Pancreas (tissue), 10 donors: Measurements from ENCODE around the gene MTRFR. TPM values are rescaled to one million over a fixed set of nuclear protein-coding genes. Genes with fewer than 3 reads are reported as not detected.

Experiments
- ATAC-seq, 4 donors: fragments of 200-7000 bp; cut with Tn5 transposase; one replicate each; pipeline versions ENCODE4 v1.8.0 to v1.9.1; 2020; ENCODE audit warnings: mild to moderate bottlenecking in 4 of 4, moderate library complexity in 4 of 4
- DNase-seq, 6 donors: peaks; one replicate each; pipeline ENCODE4 v3.0.0-alpha.2; 2020
- FAIRE-seq: peaks from 2 replicates; lab custom pipeline; 2012; peaks lifted over from hg19 to GRCh38; lab: Jason Lieb, UNC
- H3K27ac ChIP-seq, 4 donors: fragments of 200-600 bp; sonication (generic); 1 replicate in 3 of 4; 2 replicates in 1 of 4; pipeline versions ENCODE4 v1.5.0 to v1.8.0; 2020
- H3K27me3 ChIP-seq, 4 donors: fragments of 200-600 bp; one replicate each; pipeline ENCODE4 v1.8.0; 2021
- H3K36me3 ChIP-seq, 3 donors: fragments of 200-600 bp; sonication (generic) in 1 of 3; one replicate each; pipeline versions ENCODE4 v1.5.0 to v1.8.0; 2020 to 2021
- H3K4me1 ChIP-seq, 3 donors: fragments of 200-600 bp; one replicate each; pipeline ENCODE4 v1.8.0; 2021
- H3K4me3 ChIP-seq, 4 donors: fragments of 200-600 bp; sonication (generic) in 2 of 4; one replicate each; pipeline versions ENCODE4 v1.5.0 to v1.8.0; 2020 to 2021
- H3K9me3 ChIP-seq, 4 donors: fragments of 200-600 bp; one replicate each; pipeline ENCODE4 v1.8.0; 2021
- whole genome bisulfite sequencing, 2 donors: extraction: QIAGEN DNeasy Blood & Tissue Kit; methylation state at CpG; one replicate each; pipeline ENCODE4 v1.1.7; 2013; 5-methylcytosine and 5-hydroxymethylcytosine counted together
- intact Hi-C, 3 donors: fragments of 100-400 bp; cut with DNase I; formaldehyde crosslinking; loops; one replicate each; pipeline versions ENCODE4 v1.11.1 to v1.14.2; 2022
- polyA plus RNA-seq, 2 donors: library from polyadenylated mRNA; stranded (reverse); fragments of 200-250 nt; gene quantifications; one replicate each; pipeline ENCODE4 v1.2.3, GENCODE V29; 2013
- total RNA-seq, 6 donors: library from RNA; stranded (reverse); fragmentation: NEBNext Ultra II Directional in 4 of 6; extraction: Animal tissue kit (Norgen Biotek cat#: 25700) in 4 of 6; gene quantifications; one replicate each; pipeline versions ENCODE4 v1.2.1 to v1.2.4, GENCODE V29; 2021 to 2023
- TF ChIP-seq, protein P1 (sequence below), 4 donors: fragments of 200-600 bp; sonication (generic) in 3 of 4; IDR thresholded peaks; one replicate each; pipeline versions ENCODE4 v1.5.0 to v1.8.0; 2021; ENCODE audit warnings: antibody characterized with exemption in 4 of 4
- donor health status: healthy with polysubstance abuse.
- donor health status: DM: no; HTN: no; CAD: no; lungs with moderate emphysema.
- donor health status: DM: no; HTN: no; CAD: no.
- donor health status: control.
- donor health status: control.
- donor health status: Bipolar disorder and iron deficiency.
- donor health status: DM: yes; HTN: yes; CAD: no.
- donor health status: DM: no; HTN: no; CAD: no.
- donor health status: DM: no; HTN: no; CAD: no.
- donor health status: DM: yes; HTN: yes; CAD: no.

MTRFR gene
- total and polyA plus RNA-seq, 8 donors: 2.9 to 8.4 (median 4.4) TPM

DNA sequence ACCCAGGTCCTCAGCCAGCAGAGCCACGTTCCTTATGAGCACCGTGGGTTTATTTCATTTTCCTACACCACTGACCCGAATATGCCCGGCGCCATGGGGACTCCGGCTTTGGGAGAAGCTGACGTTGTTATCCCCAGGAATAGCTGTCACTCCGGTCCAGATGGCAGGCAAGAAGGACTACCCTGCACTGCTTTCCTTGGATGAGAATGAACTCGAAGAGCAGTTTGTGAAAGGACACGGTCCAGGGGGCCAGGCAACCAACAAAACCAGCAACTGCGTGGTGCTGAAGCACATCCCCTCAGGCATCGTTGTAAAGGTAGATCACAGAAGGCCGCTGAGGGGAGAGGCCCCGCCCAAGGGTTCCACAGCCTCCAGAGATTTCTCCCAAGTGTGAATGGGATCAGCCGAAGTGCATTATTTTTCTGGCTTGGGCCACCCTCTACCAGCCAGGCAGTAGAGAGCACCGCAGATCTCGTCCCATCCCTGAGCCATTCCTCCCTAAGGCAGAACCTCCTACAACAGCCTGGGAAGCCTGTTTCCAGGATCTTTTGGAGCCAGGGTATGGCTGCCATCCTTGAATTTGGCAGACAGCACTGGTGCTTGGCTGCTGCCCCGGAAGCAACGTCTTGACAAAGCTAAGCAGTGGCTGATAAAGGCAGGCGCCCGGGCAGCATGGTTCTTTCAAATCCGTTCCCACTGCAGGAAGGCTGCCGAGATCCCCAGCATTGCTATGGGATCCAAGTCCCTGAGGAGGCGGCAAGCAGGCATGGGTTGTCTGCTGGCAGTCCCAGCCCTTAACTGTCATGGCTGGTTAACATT, 20.6 kb downstream of the MTRFR start:
- peaks cover 0 to 16% (median 4%) of the 10 kb centered on the region in 3 donors for H3K4me1 ChIP-seq
- 72 to 76% methylated on average over 24 of the region's 24 CpGs for WGBS, 2 donors
- peaks cover 0 to 29% (median 12%) of the 10 kb centered on the region in 3 donors for H3K36me3 ChIP-seq

DNA sequence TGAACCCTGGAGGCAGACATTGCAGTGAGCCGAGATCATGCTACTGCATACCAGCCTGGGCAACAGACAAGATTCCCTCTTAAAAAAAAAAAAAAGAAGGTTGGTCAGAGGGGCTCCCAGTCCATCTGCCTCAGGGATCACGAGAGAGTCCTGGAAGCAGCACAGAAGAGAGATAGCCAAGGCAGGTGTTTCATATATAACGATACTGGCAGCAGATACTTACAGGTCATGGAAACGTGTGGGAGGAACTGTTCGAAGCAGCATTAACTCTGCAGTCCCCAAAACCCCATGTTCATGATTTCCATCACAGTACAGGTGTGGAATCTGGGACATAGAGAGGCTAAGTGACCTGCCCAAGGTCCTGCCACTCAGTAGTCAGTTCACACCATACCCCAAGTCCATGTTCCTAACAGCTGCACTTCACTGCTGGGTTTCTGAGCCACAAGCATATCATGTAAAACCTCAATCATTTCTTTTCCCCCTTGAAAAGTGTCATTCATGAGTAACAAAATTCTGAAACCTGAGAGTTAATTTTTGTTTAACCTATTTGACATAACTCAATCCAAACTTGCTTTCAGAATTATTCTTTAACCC, 21.7 kb downstream of the MTRFR start:
- Histone ChIP-seq H3K9me3 (no peaks in the 10 kb centered on the region), H3K27ac (no peak overlapping the region), H3K4me1 (peaks cover 0 to 16% (median 4%) of the 10 kb centered on the region in 3 donors), H3K36me3 (peaks cover 0 to 29% (median 12%) of the 10 kb centered on the region in 3 donors), H3K4me3 (no peak overlapping the region), H3K27me3 (no peaks in the 10 kb centered on the region)
- intact Hi-C loops: no loop called here
- TF ChIP-seq, protein P1, sequence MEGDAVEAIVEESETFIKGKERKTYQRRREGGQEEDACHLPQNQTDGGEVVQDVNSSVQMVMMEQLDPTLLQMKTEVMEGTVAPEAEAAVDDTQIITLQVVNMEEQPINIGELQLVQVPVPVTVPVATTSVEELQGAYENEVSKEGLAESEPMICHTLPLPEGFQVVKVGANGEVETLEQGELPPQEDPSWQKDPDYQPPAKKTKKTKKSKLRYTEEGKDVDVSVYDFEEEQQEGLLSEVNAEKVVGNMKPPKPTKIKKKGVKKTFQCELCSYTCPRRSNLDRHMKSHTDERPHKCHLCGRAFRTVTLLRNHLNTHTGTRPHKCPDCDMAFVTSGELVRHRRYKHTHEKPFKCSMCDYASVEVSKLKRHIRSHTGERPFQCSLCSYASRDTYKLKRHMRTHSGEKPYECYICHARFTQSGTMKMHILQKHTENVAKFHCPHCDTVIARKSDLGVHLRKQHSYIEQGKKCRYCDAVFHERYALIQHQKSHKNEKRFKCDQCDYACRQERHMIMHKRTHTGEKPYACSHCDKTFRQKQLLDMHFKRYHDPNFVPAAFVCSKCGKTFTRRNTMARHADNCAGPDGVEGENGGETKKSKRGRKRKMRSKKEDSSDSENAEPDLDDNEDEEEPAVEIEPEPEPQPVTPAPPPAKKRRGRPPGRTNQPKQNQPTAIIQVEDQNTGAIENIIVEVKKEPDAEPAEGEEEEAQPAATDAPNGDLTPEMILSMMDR (IDR thresholded peaks at IDR 0.05): no peak
- DNase-seq (no peak), FAIRE-seq (no peak), ATAC-seq (no peak)
- 72 to 79% methylated on average over 5 of the region's 5 CpGs for whole genome bisulfite sequencing, 2 donors

More for the DNA sequence above, 20.6 kb downstream of the MTRFR start:
- DNase-seq: no peak
- no peaks in the 10 kb centered on the region for H3K27me3 ChIP-seq
- H3K27ac ChIP-seq: no peak overlapping the region
- FAIRE-seq: no peak
- ATAC-seq: peak in 1 of 4 donors; percentile 11
- TF ChIP-seq, protein P1 (IDR thresholded peaks at IDR 0.05): no peak
- H3K9me3 ChIP-seq: no peaks in the 10 kb centered on the region
- intact Hi-C loops: no loop called here
- no peak overlapping the region for H3K4me3 ChIP-seq

DNA sequence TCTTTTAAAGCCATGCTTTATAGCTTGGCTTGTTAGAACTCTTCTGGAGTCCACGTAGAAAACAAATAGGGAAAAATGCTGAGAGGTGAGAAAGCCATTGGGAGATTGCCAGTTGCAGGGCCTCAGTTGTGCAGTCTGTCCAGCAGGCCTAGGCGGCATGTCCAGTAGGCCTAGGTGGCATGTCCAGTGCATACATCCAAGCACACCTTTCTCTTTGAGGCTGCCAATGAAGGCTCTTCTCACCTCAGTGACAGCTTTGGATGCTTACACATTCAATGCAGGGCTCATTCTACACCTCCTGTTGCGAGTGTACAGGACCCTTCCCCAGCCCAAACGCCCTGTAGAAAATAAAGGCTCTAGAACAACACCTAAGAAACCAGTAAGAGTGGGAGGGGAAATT, 25.4 kb downstream of the MTRFR start:
- Histone ChIP-seq H3K4me1 (peaks cover 0 to 4% (median 0%) of the 10 kb centered on the region in 3 donors), H3K27me3 (no peaks in the 10 kb centered on the region), H3K9me3 (no peaks in the 10 kb centered on the region), H3K27ac (no peak overlapping the region), H3K4me3 (no peak overlapping the region), H3K36me3 (peaks cover 0 to 40% (median 11%) of the 10 kb centered on the region in 3 donors)
- intact Hi-C loops: no loop called here
- DNase-seq: no peak
- FAIRE-seq: no peak
- TF ChIP-seq, protein P1 (IDR thresholded peaks at IDR 0.05): no peak
- ATAC-seq: no peak
- 67% methylated on average over 4 of the region's 4 CpGs for WGBS, 2 donors

DNA sequence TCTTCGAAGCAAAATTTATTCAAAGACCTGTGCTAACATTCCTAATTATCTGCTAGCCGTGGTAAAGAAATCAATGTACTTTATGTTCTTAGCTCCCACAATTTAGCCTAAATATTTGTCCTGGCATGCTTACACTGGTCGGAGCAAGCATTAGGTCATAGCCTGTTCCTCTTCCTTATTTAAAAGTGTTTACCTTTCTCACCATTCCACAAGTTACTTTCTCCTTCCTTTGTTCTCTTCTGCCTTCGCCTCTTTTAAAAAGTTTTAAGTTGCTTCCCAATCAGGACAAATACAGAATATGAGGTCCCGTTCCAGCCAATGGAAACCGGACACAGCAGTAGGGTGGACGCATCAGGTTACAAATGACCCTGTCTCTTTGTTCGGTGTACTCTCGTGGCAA, 26.8 kb downstream of the MTRFR start:
- Histone ChIP-seq H3K4me3 (no peak overlapping the region), H3K36me3 (peaks cover 0 to 30% (median 1%) of the 10 kb centered on the region in 3 donors), H3K27ac (no peak overlapping the region), H3K4me1 (peaks cover 0 to 4% (median 0%) of the 10 kb centered on the region in 3 donors), H3K9me3 (no peaks in the 10 kb centered on the region), H3K27me3 (no peaks in the 10 kb centered on the region)
- no peak for DNase-seq
- no peak for ATAC-seq
- TF ChIP-seq, protein P1 (IDR thresholded peaks at IDR 0.05): no peak
- no peak for FAIRE-seq
- intact Hi-C loops: no loop called here
- WGBS, 2 donors: 65 to 72% methylated on average over 9 of the region's 9 CpGs
